NT2/D1 (cell line): ENCODE measurements around the gene TMEM200C.

Source experiments
- DNase-seq: peaks from one replicate; pipeline ENCODE4 v3.0.0-alpha.2; 2011; ENCODE audit warnings: low read depth, low spot score
- H3K27me3 ChIP-seq: 2 replicates; pipeline ENCODE4 v1.6.0; 2011; ENCODE audit warnings: mild to moderate bottlenecking; ENCODE audit not compliant: insufficient read length, insufficient read depth
- H3K36me3 ChIP-seq: 2 replicates; pipeline ENCODE4 v1.6.1; 2011; ENCODE audit warnings: mild to moderate bottlenecking, low read length, mixed read lengths; ENCODE audit not compliant: insufficient read depth, insufficient read length
- H3K4me1 ChIP-seq: 2 replicates; pipeline ENCODE4 v1.5.1; 2011; ENCODE audit not compliant: insufficient read depth, insufficient read length
- H3K4me3 ChIP-seq: 2 replicates; pipeline ENCODE4 v1.5.1; 2011; ENCODE audit warnings: low read depth; ENCODE audit not compliant: insufficient read length
- H3K9ac ChIP-seq: 2 replicates; pipeline ENCODE4 v1.6.0; 2011; ENCODE audit warnings: low read depth; ENCODE audit not compliant: insufficient read length
- H3K9me3 ChIP-seq: 2 replicates; pipeline ENCODE4 v1.5.1; 2011; ENCODE audit warnings: mild to moderate bottlenecking, low read length; ENCODE audit not compliant: insufficient read depth
- SUZ12 ChIP-seq: IDR thresholded peaks from 2 replicates; pipeline ENCODE4 v1.6.1; 2011; ENCODE audit not compliant: insufficient read length, insufficient read depth; ENCODE audit errors: extremely low read depth
- YY1 ChIP-seq: IDR thresholded peaks from 2 replicates; pipeline ENCODE4 v1.6.1; 2011; ENCODE audit not compliant: insufficient read length, insufficient read depth
- ZNF274 ChIP-seq: IDR thresholded peaks from 2 replicates; pipeline ENCODE4 v1.6.1; 2011; ENCODE audit warnings: mild to moderate bottlenecking, low read depth, low read length

Gene TMEM200C

GRCh38 chr18:5853253-5853652, 42.1 kb downstream of the TMEM200C start:
- Histone ChIP-seq H3K4me3 (no peak overlapping the region), H3K9ac (no peak overlapping the region), H3K27me3 (no peaks in the 10 kb centered on the region), H3K36me3 (no peaks in the 10 kb centered on the region), H3K9me3 (no peaks in the 10 kb centered on the region), H3K4me1 (no peaks in the 10 kb centered on the region)
- DNase-seq, result no peak
- no peak for TF ChIP-seq SUZ12
- no peak for TF ChIP-seq ZNF274
- no peak for TF ChIP-seq YY1

GRCh38 chr18:5851998-5852397, 43.3 kb downstream of the TMEM200C start:
- TF ChIP-seq ZNF274 (no peak), YY1 (no peak), SUZ12 (no peak)
- H3K36me3 ChIP-seq, result no peaks in the 10 kb centered on the region
- no peaks in the 10 kb centered on the region for H3K4me1 ChIP-seq
- DNase-seq, result no peak
- no peaks in the 10 kb centered on the region for H3K9me3 ChIP-seq
- no peak overlapping the region for H3K9ac ChIP-seq
- no peak overlapping the region for H3K4me3 ChIP-seq
- H3K27me3 ChIP-seq, result no peaks in the 10 kb centered on the region

DNA sequence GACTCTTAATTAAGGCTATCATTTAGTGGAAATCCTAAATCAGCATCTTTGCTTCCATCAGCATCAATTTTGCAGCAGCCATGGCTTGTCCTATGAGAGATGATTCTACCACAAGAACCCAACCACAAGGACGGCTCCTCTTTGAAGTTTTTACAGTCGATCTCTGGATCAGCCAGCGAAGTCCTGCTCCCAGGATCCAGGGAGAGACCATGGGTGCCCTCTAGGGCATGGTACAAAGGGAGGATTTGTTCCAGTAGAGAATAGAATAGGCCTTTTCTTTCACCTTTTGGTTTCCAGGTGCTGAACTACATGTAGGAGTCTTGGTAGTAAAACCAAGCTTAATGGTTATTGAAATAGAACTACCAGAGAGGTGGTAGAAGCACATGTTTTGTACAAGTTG, 52.7 kb downstream of the TMEM200C start:
- TF ChIP-seq SUZ12, result no peak
- TF ChIP-seq YY1, result no peak
- no peak for TF ChIP-seq ZNF274
- Histone ChIP-seq H3K4me3 (no peak overlapping the region), H3K36me3 (no peaks in the 10 kb centered on the region), H3K27me3 (no peaks in the 10 kb centered on the region), H3K4me1 (no peaks in the 10 kb centered on the region), H3K9ac (no peak overlapping the region), H3K9me3 (no peaks in the 10 kb centered on the region; the same call in 1 of the 2 replicates)
- DNase-seq, result no peak

DNA sequence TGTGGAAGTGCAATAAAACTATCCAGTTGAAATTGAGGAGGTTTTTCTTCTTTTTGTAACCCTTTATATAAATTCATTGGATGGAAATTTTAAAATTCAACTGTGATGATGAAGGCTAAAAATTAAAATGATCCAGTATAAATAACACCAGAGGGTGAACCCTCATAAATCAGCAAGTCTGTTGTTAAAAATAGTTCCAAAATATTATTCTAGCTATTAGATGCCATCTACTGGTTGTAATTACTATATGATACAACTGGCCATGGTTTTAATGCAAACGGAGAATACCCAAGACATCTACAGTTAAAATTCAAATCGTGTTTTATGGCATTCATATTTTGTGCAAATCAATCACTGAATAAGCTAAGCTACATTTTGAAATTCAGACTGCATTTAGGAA, 53.8 kb downstream of the TMEM200C start:
- Histone ChIP-seq H3K4me3 (no peak overlapping the region), H3K9me3 (no peaks in the 10 kb centered on the region; the same call in 1 of the 2 replicates), H3K36me3 (no peaks in the 10 kb centered on the region), H3K9ac (no peak overlapping the region), H3K4me1 (no peaks in the 10 kb centered on the region), H3K27me3 (no peaks in the 10 kb centered on the region)
- TF ChIP-seq YY1 (no peak), SUZ12 (no peak), ZNF274 (no peak)
- DNase-seq, result no peak

DNA sequence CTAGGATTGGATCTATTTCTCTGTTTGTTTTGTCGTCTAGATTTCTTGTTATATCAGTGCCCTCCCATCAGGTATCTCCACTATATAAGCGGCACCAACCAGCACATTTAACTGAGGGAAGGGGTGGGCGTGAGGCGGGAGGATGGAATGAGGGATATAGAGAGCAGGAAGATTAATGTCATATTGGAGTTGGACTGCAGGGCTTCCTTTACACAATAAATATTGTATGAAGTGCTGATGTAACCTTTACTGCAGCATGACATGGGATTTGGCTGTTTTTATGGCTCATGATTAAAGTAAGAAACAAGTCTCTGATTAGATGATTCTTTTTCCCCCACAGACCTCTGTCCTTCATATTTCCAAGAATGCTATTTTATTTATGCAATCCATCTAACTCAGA, 54.8 kb downstream of the TMEM200C start:
- Histone ChIP-seq H3K27me3 (no peaks in the 10 kb centered on the region), H3K9me3 (no peaks in the 10 kb centered on the region; the same call in 1 of the 2 replicates), H3K9ac (no peak overlapping the region), H3K4me1 (no peaks in the 10 kb centered on the region), H3K4me3 (no peak overlapping the region), H3K36me3 (no peaks in the 10 kb centered on the region)
- no peak for DNase-seq
- TF ChIP-seq YY1 (no peak), SUZ12 (no peak), ZNF274 (no peak)

- Histone ChIP-seq H3K9ac (no peak overlapping the region), H3K4me3 (no peak overlapping the region), H3K36me3 (no peaks in the 10 kb centered on the region), H3K4me1 (no peaks in the 10 kb centered on the region), H3K9me3 (no peaks in the 10 kb centered on the region), H3K27me3 (no peaks in the 10 kb centered on the region)
- TF ChIP-seq ZNF274 (no peak), YY1 (no peak), SUZ12 (no peak)
- no peak for DNase-seq
Observed at GRCh38 chr18:5840025-5840424, 55.3 kb downstream of the TMEM200C start.

DNA sequence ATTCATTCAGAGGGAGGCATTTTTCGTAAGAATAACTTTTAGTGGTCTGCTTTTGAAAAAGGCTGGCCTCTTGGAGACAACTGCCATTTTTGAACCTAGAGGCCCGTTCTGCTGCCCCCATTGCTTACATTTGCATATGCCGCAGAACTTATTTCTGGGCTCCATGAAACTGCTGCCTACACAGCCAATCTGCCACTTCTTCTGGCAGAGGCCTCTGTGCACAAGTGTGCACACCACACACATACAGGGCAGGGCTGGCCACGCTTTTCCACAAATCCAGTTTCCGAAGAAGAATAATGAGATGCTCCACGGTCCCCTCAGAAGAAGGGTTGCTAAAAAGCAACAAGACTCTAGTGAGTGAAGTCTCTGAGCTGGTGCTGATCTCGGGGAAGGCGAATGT, 56.2 kb downstream of the TMEM200C start:
- Histone ChIP-seq H3K9me3 (no peaks in the 10 kb centered on the region), H3K27me3 (no peaks in the 10 kb centered on the region), H3K9ac (no peak overlapping the region), H3K4me1 (no peaks in the 10 kb centered on the region), H3K36me3 (no peaks in the 10 kb centered on the region), H3K4me3 (no peak overlapping the region)
- DNase-seq, result no peak
- TF ChIP-seq SUZ12 (no peak), ZNF274 (no peak), YY1 (no peak)
